NCI-H1105 treated with DMSO at 0.1 percent for 48 hours (cell line): Measurements from ENCODE around the gene CCNY.
A peak's percentile ranks its signal among the peaks of the same experiment; 100 is the strongest.

ENCODE experiments used
- DNase-seq: peaks from one replicate; lab custom pipeline; 2025; lab: John Stamatoyannopoulos, UW

The CCNY gene

DNA sequence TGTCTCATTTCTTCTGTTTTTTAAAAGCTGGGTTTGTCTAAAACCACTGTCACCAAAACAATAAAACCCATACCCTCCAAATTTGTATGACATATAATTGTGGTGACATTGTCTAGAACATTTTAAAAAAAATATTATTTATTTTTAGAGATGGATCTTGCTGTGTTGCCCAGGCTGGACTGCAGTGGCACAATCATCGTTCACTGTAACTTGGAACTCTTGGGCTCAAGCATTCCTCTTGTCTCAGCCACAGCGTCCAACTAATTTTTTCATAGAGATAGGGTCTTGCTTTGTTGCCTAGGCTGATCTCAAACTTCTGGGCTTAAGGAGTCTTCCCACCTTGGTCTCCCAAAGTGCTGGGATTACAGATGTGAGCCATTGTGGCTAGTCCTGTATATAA is 116.5 kb downstream of the CCNY start:
- no peak for DNase-seq

DNA sequence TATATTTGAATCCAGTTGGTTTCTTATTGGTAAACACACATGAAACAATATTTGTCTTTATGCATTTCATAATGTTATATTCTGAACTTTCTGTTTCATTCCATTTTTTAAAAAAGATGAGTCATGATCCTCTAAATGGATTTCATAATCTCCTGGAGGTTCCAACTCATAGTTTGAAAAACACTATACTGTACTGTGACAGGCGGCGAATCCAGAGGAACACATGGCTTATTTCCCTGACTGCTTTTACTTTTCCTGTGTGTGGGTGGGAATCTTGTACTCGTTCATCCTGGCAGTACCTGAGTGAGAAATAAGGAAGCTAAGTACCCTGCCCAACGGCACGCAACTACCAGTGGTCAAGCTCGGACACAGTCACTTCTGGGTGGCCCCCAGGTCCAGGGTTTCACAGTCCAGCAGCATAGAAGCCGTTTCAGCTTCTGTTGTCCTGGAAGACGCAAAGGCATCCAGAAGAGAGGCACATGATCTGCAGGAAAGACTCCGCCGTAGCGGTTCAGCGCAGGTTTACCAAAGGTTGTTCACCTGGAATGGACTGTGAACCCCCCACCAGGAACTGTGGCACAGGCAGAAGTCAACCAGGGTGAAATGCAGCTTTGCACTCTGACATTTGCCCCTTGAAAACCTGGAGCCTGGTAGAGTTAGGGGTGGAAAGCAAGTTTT is 117.7 kb downstream of the CCNY start:
- DNase-seq = no peak

DNA sequence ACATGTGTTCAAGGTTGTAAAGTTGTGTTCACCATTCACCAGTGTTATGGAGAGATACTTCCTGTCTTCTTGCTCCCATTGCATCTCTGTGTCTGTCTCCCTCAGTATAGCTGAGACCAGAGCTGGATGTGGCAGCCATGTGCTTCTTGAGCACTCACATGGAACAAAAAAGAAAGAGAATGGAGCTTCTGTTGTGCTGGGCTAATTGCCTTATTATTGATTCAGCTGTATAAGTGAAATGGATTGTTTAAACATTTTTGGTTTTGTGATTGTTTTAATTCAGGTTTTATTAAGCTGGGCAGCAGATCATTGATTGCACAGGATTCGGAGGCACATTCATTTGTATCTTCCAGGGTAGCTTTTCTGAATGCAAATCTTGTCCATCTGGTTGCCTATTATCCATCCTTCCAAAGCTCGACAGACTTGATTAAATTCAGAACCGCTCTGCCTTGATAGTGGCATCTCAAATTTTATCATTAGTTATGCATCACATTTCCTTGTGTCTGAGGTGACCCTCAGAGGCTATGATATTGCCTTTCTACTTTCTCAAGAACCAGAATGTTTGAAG is 119.9 kb downstream of the CCNY start:
- peak; percentile 21 for DNase-seq

DNA sequence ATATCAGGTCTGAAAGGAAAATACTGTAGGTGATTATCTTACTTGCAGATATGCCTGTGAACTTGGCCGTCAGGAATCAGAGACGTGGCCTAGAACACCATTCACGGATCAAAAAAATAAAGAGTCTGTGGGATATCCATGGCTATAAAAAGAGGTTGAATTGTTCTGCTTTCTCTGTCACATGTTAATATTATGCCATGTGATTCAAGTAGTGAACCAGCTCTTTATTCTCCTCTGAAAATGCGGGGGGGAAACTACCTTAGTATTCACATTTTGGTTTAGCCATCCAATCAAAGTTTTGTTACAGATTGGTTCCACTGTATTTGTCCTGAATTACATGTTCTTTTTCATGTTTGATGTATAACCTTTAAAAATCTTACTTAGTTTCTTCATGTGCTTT is 120.5 kb downstream of the CCNY start:
- DNase-seq = no peak

DNA sequence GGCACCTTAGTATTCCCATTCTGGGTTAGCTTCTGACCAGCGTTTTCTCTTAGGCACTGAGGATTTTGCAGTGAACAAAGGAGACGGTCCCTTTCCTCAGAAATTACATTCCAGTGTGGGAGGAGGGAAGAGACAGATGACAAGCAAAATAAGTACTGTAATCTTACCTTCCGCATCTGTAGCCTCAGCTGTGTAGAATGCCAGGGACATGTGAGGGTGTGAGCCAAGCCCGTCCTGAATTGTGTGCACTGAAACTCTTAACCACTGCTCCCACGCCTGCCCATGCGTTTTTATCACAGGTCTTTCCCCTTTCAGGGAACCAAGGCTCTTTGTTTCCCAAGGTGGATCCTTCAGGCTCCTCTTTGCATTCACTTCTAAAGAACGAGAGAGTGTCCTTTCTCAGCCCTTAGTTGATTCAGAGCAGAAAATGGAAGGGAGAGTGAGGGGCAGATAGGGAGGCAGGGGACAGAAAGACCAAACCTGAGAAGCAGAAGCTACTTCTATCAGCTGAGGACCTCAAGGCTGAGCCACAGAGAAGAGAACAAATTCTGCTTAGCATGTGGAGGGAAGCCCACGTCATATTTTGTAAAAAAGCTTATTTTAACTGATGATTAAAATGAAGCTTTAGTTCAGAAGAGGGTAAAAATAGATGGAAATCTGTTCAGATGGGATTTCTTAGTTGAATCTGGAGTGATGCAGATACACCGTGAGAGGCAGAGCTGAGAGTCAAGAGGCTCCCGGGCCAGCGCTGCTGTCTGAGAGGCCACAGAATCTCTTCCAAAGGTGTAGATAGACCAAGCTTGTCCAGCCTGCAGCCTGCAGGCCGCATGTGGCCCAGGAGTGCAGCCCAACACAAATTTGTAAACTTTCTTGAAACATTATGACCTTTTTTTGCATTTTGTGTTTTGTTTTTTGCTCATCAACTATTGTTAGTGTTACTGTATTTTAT is 122.5 kb downstream of the CCNY start:
- DNase-seq = no peak

DNA sequence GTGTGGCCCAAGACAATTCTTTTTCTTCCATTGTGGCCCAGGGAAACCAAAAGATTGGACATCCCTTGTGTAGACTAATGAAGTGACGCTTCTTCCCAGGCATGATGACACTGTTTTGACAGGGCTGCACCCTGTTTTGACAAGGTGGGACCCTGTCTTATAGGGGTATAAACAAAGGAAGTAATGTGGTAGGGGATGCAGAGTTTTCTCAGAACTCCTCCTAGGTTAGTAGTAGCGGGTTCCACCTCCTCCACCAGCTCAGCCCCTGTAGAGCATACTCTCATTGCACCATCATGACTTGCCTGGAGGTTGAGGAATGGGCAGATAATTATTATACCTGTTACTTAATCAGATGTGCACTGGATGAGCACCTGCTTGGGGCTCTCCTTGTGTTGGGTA is 123.1 kb downstream of the CCNY start:
- no peak for DNase-seq

DNA sequence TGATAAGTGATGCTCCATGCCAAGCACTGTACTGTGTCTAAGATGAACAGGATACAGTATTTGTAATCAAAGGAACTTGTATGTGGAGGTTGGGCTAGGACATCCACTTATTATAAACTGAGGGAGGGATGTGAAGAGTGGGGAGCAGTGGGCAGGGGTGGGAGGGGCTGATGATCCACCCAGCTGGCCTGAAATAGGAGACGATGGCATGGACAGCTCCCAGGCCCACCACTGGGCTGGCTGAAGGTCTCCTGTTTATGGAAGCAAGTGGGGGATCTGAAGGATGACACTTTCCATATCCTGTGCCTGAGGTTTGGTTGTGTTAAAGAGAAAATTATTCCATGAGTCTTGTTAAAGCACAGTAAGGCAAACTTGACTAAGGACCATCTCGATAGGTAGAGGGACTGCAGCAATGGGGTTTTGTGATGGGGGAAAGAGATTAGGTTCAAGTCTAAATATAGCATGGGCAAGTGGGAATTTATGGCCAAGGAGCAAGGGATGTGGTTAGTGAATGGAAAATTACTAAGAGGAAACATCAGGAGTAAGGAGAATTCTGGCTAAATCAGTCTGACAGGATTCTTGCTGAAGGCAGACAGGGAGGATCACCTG is 124.6 kb downstream of the CCNY start:
- no peak for DNase-seq

DNA sequence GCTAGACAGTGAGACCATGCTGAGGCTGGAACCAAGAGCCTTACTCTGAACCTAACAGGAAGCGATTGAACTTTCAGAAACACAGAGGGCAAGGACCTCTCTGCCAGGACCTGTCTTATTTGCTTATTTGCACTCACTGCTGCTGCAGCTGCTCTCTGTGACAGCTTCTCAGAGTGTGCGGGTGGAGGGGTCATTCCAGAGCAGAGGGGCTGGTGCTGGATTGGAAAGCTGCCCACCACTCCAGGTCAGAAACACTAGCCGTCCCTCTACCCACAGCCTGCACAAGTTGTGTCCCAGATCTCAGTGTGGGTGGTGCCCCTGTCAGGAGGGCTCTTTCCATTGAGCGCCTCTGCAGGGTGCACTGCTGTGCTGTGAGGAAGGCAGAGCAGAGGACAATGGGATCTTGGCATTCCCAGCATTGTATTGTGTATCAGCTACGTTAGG is 126.2 kb downstream of the CCNY start:
- no peak for DNase-seq

DNA sequence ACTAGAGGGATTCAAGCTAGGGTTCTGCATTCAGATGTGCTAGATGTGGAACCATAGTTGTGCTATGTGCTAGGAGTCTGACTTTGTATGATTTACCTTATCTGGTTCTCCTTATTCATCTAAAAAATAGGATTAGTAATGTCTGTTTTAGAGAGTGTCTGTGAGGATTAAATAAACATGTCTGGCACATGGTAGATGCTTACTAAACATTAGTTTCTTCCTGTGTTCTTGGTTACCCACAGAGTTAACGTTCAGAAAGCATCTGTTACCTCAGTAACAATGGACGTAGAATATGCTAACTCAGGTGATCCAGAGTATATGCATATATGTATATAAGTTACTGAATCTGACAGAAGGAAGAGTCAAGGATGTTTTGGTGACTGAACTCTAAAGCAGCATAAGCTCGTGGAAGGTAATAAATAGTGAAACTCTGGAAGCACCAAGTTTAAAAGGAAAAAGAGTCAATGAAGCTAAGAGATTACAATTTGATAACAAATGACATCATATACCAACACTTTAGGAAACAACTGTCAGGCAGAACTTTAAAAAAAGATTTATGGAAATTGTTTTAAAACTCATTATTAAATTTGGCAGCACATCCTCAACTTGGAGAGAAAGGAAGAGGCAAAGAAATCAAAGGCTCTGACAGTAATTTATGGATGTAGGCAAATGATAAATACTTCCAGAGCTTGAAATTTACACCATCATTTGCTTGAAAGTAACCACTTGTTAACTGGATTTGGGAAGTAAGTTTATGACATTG is 127.0 kb downstream of the CCNY start:
- DNase-seq = no peak

DNA sequence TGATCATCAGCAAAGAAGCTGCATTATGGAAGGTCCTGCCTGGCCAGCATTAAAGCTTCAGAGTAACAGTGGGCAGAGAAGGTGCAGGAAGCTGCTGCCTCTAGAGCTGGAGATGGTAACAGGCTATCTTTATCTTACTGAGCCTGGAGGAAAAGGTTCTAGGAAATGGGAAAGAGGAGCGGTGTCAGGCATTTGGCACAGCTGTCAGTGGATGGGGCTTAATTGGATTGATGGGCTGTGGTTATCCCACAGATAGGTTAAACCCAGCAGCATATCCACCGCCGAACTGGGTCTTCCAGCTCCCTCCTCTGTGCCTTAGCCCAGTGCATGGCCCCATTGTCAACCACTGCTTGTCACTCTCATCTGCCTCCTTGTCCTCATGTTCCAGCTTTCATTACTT is 127.6 kb downstream of the CCNY start:
- DNase-seq = no peak

DNA sequence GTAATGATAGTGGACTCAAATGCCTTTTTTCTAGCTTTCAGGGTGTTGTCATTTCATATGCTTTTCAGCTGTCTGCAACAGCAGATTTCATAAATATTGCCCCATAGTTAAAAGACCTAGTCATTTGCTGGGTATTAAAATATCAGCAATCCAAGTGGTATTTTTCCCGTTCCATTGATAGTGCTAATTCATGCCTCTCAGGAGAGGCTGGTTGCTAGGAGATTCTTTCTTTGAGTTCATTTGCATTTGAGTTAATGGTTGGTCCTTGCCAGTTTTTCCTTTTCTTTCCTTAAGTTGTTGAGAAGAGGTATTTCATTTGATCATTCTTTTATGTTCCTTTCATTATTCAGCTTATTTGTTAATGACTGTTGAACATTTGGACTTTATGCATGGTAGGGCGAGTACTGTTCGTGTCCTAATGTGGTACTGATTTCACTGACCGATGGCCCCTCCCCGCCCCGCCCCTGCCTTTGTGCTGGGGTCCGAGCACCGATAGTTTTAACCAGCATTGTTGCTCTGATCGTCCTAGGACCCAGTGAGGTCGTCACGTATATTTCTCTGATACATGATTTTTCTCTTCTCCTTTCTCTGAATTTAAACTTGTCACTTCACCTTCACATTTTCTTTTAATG is 128.6 kb downstream of the CCNY start:
- DNase-seq = no peak

DNA sequence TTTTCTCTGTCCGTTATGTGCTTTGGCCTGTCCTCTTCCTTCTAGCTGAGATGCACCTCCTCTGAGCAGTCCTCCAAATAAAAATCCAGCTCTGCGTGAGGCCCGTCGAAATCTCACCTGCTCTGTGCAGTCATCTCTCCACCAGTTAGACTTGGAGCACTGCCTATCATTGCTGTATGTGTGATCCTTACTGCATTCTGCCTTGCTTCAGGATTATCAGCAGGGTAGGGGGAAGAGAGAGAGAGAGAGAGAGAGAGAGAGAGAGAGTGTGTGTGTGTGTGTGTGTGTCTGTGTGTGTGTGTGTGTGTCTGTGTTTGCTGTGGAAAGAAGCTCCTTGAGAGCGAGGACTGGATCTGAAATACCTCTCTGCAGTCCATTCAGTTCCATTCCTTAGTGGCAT is 129.4 kb downstream of the CCNY start:
- no peak for DNase-seq

DNA sequence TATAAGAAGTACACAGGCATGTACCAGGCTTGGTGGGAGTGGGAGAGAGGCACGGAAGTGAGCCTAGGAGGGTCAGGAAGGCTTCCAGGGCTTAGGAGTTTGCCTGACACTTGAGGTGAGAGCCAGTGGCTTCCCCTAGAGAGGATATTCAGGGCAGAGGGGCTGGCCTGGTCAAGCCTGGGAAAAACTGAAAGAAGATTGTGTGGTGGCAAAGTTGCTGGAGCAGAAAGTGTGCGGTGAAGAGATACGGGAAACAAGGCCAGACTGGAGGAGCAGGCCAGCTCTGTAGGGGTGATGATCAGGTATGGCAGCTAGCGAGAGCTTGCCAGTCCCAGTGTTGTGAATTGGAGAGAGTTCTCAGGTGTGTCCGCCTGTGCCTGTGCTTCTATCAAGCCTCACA is 129.9 kb downstream of the CCNY start:
- DNase-seq = no peak

DNA sequence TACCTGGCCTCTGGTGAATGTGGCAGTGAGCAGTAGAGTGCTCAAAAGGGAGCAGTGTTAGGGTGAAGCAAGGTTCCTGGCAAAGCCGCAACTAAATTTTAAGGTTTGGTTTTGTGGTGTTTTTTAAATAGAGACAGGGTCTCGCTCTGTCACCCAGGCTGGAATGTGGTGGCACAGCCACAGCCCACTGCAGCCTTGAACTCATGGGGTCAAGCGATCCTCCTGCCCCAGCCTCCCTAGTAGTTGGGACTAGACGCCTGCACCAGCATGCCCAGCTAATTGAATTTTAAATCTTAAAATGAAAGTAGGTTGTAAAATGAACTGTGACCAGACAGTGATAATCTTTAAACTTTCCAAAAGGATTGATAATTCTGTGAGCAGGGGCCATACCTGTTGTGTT is 130.4 kb downstream of the CCNY start:
- no peak for DNase-seq

DNA sequence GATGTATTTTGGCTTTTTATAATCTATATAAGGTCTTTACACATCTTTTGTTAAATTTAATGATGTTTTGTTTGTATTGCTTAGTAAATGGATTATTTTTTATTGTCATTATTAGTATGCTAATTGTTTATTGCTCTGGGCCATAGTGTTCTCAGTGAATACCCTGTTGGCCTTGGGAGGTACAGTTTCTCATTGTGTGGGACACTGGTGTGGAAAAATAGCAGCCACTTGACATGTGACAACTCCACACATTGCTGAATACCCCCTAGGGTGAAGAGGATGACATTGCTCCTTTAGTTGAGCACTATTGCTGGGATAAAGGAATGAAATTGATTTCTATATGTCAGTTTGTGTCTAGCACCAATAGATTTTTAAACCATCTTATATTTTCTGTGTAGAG is 130.9 kb downstream of the CCNY start:
- no peak for DNase-seq

DNA sequence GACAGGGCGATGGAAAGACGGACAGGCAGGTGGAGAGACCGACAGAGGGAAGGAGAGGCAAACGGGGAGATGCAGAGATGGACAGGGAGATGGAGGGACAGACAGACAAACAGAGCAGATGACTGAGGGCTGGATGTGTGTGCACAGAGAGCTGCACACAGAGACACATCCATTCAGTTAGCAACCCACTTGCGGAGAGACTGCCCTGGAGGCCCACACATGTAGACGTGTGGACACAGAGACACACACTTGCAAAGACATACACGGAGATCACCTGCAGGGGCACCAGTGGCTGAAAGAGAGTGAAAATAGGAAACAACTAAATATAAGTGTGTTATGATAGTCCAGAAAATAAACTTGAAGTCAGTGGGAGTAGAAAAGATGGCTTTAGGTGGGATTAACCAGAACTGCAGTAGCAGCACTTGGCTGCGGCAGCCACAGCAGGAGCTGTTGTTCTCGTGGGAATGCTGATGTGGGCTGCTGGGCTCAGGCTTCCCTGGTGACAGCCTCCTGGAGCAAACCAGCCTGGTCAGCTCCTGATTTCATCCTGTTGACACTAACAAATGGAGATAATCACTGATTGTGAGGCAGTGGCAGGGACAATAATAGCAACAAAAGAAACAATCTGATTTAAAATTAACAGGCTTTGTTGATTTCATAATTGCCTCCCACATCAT is 134.1 kb downstream of the CCNY start:
- DNase-seq = no peak

DNA sequence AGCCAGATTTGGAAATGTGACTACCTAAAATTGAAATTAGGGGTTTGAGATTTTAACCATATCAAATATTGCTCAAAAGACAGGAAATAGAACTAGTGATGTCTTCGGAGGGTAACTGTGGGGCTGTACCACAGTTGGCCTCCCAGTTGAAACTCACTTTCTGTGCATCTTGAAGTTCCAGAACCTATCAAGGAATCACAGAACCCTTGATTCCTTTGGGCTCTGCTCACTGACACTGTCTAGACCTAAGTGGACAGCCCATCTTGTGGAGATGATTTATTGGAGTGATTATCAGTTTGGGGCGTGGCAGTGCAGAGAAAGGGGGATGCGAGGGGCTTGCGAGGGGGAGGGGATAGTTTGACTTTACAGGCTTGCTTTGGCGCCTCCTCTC is 134.6 kb downstream of the CCNY start:
- no peak for DNase-seq

DNA sequence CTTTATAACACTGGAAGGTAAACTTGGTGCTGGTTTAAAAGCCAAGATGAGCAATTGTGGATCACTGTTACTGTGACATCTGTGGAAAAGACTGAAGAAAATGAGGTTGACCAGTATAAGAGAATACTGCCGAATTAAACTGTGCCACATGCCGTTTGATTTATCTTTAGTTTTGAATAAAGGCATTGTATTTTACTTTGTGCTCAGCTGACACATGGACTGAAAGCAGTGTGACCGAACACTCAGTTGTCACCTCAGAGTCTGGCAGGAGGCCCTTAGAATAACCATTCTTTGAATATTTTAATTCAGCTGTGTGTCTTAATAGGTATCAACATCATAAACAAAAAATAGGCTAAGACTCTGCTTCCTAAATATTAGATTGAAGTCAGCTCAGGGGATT is 135.1 kb downstream of the CCNY start:
- DNase-seq = no peak

DNA sequence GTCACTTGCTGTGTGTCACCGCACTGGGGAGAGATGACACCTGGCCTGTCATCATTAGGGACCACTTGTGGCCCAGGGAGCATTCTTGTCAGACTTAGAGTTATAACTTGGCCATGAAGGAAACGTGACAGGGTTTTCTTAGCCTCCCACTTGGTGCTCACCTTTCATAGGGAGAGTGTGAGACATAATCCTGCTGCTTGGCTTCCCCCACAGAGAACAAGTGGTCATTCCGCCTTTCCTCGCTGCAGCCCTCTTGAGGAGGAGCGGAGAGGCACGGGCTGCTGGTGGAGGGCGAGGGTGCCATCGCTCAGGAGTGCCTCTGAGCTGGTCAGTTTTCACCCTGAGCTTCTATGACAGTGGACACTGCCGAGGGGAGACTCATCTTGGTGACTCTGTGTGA is 143.8 kb downstream of the CCNY start:
- no peak for DNase-seq

DNA sequence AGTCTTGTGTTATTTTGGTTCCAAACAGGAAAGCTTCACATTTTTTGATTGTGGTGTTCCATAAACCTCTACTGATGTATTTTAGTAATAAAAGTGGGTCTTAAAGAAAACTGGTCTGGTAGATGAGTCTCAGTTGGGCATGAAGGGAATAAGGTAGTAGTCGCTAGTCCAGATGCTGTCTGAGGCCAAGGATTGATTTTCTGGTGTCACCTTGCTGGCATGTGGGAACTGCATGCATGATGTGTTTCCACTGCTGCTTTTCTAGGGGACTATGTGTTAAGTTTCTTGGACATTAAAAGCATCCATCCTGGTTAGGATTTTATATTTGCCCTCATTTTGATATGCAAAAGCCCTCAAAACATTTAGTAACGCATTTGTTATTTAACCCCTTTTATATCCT is 145.1 kb downstream of the CCNY start:
- no peak for DNase-seq
